GM18511 (cell line): Measurements from ENCODE around the gene INF2.
"Not testable (repeated sequence)": the region's sequence is repeated elsewhere in the genome, so short reads cannot be mapped to it uniquely, and the experiment has no call there.

Experiments used
- ATAC-seq: cut with Tn5 transposase; IDR thresholded peaks from one replicate; pipeline ENCODE4 v1.9.1; 2021; ENCODE audit warnings: mild to moderate bottlenecking, moderate library complexity; ENCODE audit not compliant: unreplicated experiment

The INF2 gene

DNA sequence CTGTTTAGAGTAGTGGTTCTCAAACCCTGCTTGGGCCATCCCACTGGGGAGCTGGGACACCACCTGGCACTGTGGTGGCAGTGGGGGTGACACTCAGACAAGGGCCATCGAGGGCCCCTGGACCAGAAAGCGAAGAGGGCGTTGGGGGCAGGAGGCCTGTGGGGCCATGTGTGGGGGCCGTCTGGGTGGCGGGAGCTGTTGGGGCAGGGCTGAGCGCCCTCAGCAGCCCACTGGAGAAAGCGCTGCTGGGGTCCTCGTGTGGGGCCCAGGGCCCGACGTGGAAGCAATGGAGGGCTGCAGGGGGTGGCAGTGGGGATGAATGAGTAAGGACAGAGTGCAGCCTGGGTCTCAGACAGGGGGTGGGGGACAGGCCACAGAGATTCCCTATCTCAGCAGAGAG, 28.7 kb downstream of the INF2 start:
- no peak for ATAC-seq

DNA sequence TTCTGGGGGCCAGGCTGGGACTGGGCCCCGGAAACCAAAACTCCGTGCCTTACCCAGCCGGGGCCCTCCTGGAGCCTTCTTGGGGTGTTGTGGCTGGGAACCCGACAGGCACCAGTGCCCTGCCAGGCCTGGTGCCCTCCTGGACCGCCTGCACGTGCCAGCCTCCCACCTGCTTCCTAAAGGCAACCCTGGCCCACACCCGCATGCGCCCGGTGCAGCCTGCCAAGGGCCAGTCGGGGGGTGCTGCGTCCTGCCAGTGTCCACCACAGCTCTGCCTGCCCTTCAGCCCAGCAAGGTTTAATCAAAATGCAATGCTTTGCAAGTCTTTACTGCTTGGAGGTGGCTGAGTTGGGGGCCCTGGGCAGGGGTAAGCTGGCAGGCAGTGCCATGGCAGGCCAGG, 29.5 kb downstream of the INF2 start:
- ATAC-seq = no peak

DNA sequence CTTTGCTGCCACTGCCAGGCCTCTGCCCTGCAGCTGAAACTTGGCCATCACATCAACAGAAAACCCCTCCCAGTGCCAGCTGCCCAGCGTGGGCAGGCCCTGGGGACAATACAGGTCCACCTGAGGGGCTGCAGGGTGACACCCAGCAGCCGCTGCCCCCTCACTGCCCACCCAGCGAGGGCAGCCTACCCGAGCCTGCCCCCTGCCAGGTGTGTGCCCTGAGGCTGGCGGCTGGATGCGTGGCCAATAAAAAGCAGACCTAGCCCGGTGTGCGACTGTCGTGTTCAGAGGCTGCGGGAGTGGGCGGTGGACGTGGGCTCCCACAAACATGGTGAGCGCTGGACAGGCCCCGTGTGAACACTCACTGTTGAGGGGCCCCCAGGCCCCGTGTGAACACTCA, 29.9 kb downstream of the INF2 start:
- no peak for ATAC-seq

DNA sequence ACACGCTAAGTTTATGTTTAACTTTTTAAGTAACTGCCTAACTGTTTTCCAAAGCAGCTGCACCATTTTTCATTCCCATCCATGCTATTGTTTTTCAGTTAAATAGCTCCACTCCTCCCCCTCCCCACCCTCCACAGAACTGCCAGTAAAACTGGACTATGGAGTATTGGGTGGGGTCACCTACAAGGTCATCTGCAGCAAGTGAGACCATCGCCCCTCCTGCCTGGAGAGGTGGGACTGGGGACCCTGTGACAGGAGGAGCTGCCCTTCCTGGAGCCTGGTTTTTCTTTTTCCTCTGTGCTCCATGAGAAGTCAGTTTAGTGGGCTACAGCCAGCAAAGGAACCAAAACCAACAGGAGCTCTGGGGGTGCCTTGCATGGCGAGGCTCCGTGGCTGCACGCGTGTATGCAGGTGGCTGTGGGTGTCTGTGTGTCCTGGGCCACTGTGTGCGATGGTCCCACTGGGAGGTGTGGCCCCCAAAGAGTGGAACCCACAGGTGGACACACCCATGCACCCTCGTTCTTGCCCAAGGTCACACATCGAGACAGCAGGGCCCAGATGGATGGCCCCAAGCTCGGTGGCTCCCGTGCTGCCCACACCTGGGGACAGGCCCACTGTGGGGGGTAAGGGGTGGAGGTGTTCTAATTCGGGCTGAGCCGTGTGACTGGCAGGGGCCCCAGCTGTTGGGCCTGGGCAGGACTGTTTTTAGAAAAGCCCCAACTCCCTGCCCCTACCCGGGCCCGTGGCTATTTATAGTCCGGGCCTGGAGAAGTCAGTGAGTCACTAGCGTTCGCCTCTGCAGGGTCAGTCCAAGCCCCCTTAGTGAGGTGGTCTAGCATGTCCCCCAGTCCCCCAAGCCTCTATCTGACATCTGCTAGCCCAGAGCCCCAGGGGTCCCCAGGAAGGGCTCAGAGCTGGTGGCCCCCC, 32.4 kb downstream of the INF2 start:
- no peak for ATAC-seq

DNA sequence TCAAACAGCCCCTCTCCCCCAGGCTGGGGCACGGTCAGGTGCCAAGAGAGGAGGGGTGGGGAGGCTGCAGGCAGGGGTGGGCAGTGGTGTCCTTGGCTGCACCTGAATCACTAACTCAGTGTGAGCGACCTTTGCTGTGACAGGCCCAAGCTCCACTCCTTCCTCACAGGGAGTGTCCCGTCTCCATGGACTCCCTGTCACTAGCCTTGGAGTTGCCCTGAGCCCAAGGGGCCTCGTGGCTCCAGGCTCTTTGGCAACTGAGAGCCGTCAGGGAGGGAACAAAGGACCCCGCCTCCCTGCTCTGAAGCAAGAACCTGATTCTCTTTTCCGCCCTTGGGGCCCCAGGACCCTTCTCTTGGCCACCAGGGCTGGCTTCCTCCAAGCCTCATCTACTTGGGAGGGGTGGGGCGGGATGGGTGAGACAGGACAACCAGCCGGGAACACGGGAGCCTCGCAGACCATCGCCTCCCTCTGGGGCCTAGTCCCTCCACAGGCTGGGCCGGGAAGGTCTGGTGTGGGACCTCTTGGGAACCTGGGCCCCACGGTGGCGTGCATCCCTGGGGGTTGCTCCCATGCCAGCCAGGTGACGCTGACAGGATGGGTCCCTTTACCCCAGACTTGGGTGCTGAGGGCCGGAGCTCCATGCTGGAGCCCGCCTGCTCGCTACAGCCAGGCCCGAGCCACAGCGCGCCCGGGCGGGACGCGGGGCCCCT, 33.7 kb downstream of the INF2 start:
- ATAC-seq = no peak

DNA sequence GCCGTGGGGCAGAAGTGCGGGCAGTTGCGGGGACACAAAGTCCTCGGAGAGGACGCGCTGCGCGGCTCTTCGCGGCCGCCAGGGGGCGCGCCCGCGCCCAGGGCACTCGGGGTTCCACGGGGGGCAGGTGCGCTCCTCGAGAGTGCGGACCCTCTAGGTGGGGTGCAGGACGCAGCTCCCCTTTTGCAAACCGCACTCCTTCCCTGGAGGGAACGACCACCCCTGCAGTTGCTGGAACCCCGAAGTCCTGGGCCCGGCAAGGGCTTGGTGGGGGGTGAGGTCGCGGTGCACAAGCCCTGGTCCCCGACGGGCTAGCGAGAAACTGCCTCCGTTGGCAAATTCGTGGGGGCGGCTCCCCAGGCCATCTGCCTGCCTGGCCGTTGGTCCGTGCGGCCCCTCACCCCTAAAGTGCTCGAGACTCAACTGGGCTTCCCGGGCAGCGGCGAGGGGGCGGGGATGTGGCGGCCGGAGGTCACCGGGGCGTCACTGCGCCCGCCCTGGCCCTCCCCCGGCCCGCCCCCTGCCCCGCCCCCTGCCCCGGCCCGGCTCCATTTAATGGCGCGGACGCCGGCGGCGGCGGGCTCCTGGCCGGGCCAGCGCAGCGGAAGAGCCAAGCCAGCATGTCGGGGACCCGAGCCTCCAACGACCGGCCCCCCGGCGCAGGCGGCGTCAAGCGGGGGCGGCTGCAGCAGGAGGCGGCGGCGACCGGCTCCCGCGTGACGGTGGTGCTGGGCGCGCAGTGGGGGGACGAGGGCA, 34.4 kb downstream of the INF2 start, which contains the start of gene ADSS1:
ADSS1 (plus strand) TSS at position 579 of the 756 bp plus-strand sequence; CDS start at position 621, 42 bp downstream.
- ATAC-seq = peak; percentile 77

DNA sequence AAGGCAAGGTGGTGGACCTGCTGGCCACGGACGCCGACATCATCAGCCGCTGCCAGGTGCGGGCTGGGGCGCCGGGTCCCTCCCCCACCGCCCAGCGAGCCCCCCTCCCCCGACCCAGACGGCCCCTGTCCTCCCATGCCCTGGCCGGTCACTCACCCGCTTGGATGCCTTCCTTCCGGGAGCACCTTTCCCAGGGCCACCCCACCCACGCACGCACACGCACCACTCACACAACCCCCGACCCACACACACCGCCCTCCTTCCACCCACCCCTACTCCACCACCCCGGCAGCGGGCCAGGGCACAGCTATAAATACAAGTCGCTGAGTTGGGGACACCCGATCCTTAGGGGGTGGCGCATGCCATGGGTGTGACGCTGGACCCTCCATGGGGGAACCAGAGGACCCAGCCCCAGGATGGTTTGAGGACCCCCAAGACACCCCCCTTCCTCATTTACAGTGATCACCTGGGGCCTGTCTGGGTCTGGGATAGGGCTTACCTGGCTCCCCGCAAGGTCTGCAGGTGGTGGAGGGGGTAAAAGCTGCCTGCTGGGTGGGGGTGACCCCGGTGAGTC, 35.1 kb downstream of the INF2 start:
- peak; percentile 17 for ATAC-seq

DNA sequence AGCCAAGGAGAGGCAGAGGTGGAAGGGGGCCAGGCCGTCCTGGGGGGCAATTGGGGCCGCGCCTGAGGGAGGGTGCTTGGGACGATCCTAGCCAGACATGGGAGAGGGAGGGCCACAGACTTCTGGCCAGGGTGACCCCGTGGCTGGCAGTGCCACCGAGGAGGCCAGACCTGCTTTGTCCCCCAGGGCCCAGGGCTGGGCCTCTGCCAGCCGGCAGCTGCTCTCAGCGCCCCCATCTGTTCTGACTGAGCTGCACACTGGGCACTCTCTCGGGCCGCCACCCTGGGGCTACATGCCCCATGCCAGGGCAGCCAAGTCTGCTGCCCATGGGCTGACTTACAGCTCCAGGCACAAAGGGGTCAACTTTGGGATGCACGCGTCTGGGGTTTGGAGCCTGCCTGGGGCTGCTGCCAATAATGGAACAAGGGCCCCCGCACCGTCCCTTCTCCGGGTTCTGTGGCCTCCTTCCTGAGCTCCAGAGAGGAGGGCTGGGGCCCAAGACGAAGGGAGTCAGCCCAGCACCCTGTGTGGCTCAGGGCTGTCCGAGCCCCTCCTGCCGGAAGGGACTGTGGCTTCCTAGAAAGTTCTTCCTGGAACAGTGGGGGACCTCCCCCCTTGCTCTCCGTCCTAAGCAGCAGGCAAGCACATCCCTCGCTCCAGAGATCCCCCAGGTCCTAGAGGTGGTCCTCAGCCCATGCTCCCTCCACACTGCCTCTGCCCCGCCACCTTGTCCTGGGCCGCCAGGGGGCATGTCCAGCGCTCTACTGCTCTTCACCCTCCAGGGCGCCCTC, 35.8 kb downstream of the INF2 start:
- ATAC-seq = no peak

DNA sequence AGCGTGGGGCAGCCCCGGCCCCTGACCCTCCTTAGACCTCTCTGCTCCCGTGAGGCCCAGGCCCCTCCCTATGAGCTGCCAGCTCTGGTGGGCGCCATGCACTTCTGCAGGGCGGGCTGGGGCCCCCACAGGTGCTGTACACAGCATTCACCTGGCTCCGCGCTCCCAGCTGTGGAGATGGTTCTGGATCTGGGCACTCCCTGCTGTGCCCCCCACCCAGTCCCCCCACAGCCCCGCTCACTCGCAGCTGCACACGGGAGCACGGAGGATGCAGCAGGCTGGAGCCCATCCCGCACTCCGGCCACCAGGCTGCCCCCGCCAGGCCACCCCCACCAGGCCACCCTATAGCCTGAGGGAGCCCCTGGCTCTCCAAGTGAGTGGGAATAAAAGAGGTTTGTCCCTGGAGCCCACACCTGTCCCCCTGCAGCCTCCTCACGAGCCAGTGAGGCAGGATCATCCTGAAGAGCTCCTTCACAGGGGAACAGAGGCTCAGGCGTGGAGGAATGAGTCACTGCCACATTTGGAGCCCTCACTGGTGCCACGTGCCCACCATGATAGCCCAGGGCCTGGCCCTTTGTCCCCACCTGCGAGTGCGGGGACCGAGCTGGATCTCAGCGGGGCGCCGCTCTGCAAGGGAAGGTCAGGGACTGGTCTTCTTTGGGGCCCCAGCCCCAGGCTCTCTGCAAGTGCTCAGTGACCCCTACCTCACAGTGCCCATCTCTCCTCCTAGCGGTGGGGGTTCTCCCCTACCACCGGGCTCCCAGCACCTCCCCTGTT, 36.5 kb downstream of the INF2 start:
- no peak for ATAC-seq

DNA sequence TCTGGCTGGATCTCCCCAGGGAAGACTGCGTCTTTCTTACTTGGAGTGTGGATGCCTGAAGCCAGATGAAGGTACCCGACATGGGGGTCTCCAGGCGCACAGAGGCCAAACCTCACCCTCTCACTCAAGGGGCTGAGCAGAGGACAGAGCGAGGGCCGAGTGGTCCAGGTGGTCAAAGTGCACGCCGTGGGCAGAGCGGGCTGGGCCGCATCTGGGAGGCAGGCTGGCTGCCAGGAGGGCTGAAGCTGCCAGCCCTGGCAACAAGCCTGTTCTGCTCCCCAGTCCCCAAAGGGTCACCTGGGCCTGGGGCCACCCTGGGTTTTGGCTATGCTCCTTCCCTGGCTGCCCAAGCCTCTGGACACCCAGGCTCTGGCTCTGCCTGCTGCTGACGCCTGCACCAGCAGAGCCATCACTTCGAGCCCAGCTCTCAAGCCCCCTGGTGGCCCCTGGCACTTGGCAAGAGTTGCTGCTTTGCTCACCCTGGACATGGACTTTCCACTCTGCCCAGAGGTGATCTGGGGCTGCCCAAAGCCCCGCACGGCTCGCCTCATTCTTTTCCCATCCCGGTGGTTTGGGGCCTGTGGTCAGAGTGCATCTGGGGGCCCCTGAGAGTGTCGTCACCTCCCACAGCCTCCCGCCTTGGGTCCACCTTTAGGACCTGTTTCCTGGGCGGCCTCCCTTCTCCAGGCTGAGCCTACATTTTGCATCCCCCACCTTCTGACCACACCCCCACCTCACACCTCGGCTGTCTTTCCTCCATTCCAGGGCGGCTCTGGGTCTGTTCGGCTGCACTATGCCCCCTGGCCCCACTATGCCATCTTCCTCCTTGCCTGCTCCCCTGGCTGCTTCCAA, 37.4 kb downstream of the INF2 start:
- no peak for ATAC-seq

DNA sequence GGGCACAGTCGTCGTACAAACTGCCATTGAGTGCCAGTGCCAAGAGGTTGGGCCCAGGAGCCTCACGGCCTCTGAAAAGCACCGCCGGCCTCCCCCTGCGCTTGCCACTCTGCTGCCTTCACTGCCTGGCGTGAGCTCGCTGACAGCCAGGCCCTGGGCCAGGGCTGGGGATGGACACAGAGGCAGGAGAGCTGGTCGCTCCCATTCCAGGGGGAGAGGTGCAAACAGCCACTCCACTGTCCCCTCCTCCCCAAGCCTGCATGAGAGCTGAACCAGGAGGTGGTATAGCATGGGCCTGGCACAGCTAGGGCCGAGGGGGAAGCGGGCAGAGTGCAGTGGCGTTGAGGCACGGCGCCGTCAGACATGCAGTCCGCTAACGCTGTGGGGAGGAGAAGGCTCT, 39.2 kb downstream of the INF2 start:
- ATAC-seq = no peak

DNA sequence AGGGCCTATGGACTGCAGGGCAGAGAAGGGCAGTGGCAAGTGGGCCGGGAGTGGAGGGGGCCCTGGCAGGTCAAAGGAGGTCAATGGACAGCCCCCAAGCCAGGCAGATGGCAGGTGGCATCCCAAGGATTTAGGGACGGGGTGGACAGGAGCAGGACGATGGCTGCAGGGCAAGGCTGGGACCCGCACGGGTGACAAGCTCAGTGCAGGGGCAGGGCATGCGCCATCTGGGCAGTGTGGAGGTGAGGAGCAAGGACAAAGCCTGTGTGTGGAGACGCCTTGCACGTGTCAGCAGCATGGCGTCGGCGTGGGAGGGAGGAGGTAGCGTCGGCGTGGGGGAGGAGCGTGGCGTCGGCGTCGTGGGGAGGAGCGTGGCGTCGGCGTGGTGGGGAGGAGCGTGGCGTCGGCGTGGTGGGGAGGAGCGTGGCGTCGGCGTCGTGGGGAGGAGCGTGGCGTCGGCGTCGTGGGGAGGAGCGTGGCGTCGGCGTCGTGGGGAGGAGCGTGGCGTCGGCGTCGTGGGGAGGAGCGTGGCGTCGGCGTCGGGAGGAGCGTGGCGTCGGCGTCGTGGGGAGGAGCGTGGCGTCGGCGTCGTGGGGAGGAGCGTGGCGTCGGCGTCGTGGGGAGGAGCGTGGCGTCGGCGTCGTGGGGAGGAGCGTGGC, 39.9 kb downstream of the INF2 start:
- ATAC-seq = not testable (repeated sequence)

DNA sequence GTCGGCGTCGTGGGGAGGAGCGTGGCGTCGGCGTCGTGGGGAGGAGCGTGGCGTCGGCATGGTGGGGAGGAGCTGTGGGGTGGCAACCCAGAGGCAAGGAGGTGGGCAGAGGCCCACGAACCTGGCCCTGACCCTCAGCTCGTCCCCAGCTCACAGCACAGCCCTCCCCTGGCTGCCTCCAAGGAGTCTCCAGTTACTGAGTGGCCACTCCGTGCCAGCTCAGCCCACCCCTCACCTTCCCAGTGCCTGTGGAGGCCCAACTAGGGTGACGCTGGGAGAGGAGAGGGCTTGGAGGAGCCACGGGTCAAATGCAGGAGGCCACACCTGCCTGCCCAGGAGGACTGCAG, 40.4 kb downstream of the INF2 start:
- no peak for ATAC-seq

DNA sequence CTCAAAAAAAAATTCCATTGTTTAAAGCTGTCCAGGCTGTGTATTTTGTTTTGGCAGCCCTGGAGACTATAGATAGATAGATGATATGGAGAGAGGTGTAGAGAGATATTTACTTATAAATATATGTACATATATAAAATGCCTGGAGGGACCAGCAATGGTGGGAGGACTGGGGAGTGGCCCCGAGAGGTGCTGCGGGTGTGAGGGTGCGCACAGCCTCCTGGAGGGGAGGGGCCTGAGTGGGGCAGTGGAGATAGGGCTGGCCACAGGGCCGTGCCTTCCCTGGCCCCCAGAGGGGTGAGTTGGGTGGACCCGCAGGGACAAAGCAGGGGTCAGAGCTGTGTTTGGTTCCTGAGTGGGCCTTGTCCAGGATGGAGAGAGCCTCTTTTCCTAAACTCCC, 41.1 kb downstream of the INF2 start:
- ATAC-seq = no peak

DNA sequence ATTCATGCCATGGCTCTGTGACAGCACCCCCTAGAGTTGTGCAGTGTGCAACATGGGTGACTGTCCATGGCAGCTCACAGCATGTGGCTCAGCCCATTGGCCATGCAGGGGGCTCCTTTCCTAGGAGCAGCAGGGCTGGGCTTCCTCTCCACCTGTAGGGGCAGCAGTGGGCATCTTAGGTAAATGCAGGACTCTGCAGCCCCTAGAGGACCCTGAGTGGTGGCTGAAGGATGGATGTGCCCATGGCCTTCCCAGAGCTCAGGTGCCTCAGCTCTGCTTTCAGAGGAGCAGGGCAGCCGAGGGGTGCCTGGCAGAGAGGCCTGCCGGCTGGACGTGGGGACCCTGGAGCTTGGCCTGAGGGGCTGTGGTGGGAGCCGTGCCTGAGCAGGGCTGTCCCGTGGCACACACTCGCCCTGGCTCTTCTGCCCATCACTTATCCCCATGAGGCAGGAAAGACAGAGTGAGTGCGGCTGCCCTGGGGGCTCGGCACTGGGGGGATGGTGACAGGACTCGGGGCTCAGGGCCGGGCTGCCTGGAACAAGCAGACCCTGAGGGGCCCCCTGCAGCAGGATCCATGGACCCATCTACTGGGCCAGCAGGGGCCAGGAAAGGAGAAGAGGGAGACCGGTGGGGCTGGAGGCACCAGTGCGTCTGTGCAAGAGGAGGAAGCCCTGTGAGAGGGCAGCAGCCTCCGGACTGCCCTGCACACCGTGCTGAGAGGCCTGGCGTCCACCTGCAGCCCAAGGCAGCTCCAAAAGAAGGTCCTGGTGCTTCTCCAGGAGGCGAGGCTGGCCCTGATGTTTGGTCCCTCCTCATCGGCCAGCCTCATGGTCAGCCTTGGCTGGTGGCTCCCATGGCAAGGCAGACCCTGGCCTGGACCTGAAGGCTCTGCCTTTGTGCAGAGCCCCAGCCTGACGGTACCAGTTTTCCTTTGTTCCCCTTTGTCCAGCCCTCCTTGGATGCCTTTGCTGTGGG, 42.2 kb downstream of the INF2 start:
- no peak for ATAC-seq

DNA sequence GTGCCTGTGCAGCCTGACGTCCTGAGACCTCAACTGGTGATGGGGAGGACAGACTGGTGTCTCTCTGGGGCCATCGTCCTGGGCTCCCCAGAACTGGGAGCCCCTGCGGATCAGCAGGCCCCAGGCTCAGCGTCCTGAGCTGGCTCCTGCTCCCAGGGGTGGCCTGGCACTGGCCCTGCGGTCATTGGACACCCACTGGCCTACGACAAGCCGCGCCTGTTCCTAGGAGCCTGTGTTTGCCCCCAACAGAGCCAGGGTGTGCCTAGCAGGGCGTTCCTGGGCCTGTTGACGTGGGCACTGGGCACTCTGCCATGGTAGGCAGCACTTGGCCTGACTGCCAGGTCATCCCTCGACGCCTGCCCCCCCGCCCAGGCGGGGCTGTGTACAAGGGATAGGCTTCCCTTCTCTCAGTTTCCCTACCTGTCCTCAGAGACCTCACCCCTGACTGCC, 43.0 kb downstream of the INF2 start:
- no peak for ATAC-seq
